Nucleus accumbens (tissue), 56 donors: ENCODE data around the gene RAB40B.
"Not testable (repeated sequence)": the region's sequence is repeated elsewhere in the genome, so short reads cannot be mapped to it uniquely, and the experiment has no call there.

ENCODE experiments used
- DNase-seq, 56 donors: peaks; one replicate each; lab custom pipeline; 2025; lab: John Stamatoyannopoulos, UW

RAB40B gene

GRCh38 chr17:82698065-82698973, at the start of gene RAB40B:
Gene RAB40B, minus strand, starts transcription at chr17:82698698. Its CDS starts 102 bp downstream, at chr17:82698596.
- DNase-seq = peak; percentile 92 to 100 (median 99)

- no peak for DNase-seq
Measured at GRCh38 chr17:82745524-82745923, 47.0 kb upstream of the RAB40B start.

GRCh38 chr17:82744736-82745135, 46.2 kb upstream of the RAB40B start:
- DNase-seq = not testable (repeated sequence)

GRCh38 chr17:82743344-82744219, 45.1 kb upstream of the RAB40B start:
- no peak for DNase-seq

GRCh38 chr17:82740906-82741759, 42.6 kb upstream of the RAB40B start:
- DNase-seq = no peak

GRCh38 chr17:82737967-82738877, 39.7 kb upstream of the RAB40B start:
- peak; percentile 24 to 98 (median 93) for DNase-seq

- peak in 3 of 56 donors; percentile 3 to 35 (median 5) for DNase-seq
Measured at GRCh38 chr17:82736511-82737185, 38.1 kb upstream of the RAB40B start.

- peak in 54 of 56 donors; percentile 38 to 90 (median 75) for DNase-seq
Measured at GRCh38 chr17:82734987-82735866, 36.7 kb upstream of the RAB40B start, which contains the start of gene FN3K. Gene FN3K, plus strand, starts transcription at chr17:82735615. Its CDS starts 22 bp downstream, at chr17:82735637.

GRCh38 chr17:82732118-82732743, 33.7 kb upstream of the RAB40B start:
- no peak for DNase-seq

- no peak for DNase-seq
Measured at GRCh38 chr17:82729479-82730260, 31.2 kb upstream of the RAB40B start.

GRCh38 chr17:82726427-82726826, 27.9 kb upstream of the RAB40B start:
- DNase-seq = no peak

GRCh38 chr17:82723169-82723807, 24.8 kb upstream of the RAB40B start:
- no peak for DNase-seq

- no peak for DNase-seq
Measured at GRCh38 chr17:82722341-82723013, 24.0 kb upstream of the RAB40B start.

- no peak for DNase-seq
Measured at GRCh38 chr17:82720204-82720603, 21.7 kb upstream of the RAB40B start.
